ENCODE results near the gene VCPKMT. TPM values are rescaled to one million over a fixed set of nuclear protein-coding genes. Genes with fewer than 3 reads are reported as not detected.

The VCPKMT gene
- total RNA-seq, 3 donors from 2014 or later (not counting 1 experiment from before 2014, with no cell fraction given), result 19.4 to 23.9 (median 21.8) TPM

- H3K27me3 Mint-ChIP-seq (ENCODE audit: low read depth in 2 of 2), result no peaks in the 10 kb centered on the region
- peak overlapping the region; percentile 13 for H3K4me3 Mint-ChIP-seq
- no peaks in the 10 kb centered on the region for H3K9me3 Mint-ChIP-seq
- Histone ChIP-seq H3K27ac (ENCODE audit: low read length) (peak overlapping the region; percentile 53), H3K4me3 (ENCODE audit: low read length) (no peak overlapping the region), H3K27me3 (ENCODE audit: control insufficient read depth, insufficient read depth, low read length) (no peaks in the 10 kb centered on the region), H3K9me3 (ENCODE audit: control insufficient read depth, insufficient read depth, low read length) (no peaks in the 10 kb centered on the region), H3K36me3 (ENCODE audit: control insufficient read depth, insufficient read depth, low read length) (peaks cover 51% of the 10 kb centered on the region), H3K4me1 (ENCODE audit: control insufficient read depth, insufficient read depth, low read length) (peaks cover 8% of the 10 kb centered on the region)
- DNase-seq (peak in 1 of 2 donors; percentile 36), ATAC-seq (no peak)
- 61% methylated on average over 2 of the region's 4 CpGs for WGBS (ENCODE audit: insufficient coverage)
- H3K27ac Mint-ChIP-seq, result peak overlapping the region; percentile 33 to 66
- intact Hi-C loops (cut with micrococcal nuclease), result no loop called here
- H3K36me3 Mint-ChIP-seq, result peaks cover 5% of the 10 kb centered on the region
- peaks cover 14% of the 10 kb centered on the region in 2 donors for H3K4me1 Mint-ChIP-seq
- no peak for TF ChIP-seq CTCF (IDR thresholded peaks at IDR 0.05)
These were observed 2.9 kb downstream of the VCPKMT start for GRCh38 chr14:50113381-50114035.

GRCh38 chr14:50110323-50111037 is 5.9 kb downstream of the VCPKMT start:
- intact Hi-C loops (cut with micrococcal nuclease), result no loop called here
- DNase-seq (no peak), ATAC-seq (no peak)
- H3K27me3 Mint-ChIP-seq (ENCODE audit: low read depth in 2 of 2), result no peaks in the 10 kb centered on the region
- Histone ChIP-seq H3K27me3 (ENCODE audit: control insufficient read depth, insufficient read depth, low read length) (no peaks in the 10 kb centered on the region), H3K36me3 (ENCODE audit: control insufficient read depth, insufficient read depth, low read length) (peaks cover 59% of the 10 kb centered on the region), H3K4me1 (ENCODE audit: control insufficient read depth, insufficient read depth, low read length) (peaks cover 5% of the 10 kb centered on the region), H3K4me3 (ENCODE audit: low read length) (no peak overlapping the region), H3K9me3 (ENCODE audit: control insufficient read depth, insufficient read depth, low read length) (no peaks in the 10 kb centered on the region), H3K27ac (ENCODE audit: low read length) (no peak overlapping the region)
- H3K4me3 Mint-ChIP-seq, result no peak overlapping the region
- H3K36me3 Mint-ChIP-seq, result peaks cover 5% of the 10 kb centered on the region
- H3K9me3 Mint-ChIP-seq, result no peaks in the 10 kb centered on the region
- no peak for TF ChIP-seq CTCF (IDR thresholded peaks at IDR 0.05)
- H3K27ac Mint-ChIP-seq, result no peak overlapping the region
- peaks cover 2 to 3% of the 10 kb centered on the region in 2 donors for H3K4me1 Mint-ChIP-seq
- 89% methylated on average over 3 of the region's 4 CpGs for WGBS (ENCODE audit: insufficient coverage)

DNA sequence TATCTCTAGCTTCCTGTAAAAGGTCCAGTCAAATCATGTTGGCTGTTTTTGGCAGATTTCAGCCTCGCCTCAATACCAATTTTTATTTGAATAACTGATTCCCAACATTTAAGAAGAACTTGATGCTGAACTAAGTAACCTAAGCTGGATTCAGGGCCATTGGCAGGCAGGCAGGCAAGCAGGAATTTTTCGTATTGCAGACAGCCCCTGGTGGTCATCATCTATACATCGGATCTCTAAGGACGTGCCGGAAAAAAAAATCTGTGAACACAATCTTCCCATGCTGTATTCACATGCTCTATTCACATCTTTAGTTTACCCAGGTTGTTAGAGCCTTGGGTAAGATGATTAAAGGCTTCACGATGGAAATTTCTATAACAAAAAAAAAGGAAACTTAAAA is 7.0 kb downstream of the VCPKMT start:
- TF ChIP-seq CTCF (IDR thresholded peaks at IDR 0.05), result no peak
- Histone ChIP-seq H3K9me3 (ENCODE audit: control insufficient read depth, insufficient read depth, low read length) (no peaks in the 10 kb centered on the region), H3K27me3 (ENCODE audit: control insufficient read depth, insufficient read depth, low read length) (no peaks in the 10 kb centered on the region), H3K4me3 (ENCODE audit: low read length) (no peak overlapping the region), H3K27ac (ENCODE audit: low read length) (no peak overlapping the region), H3K4me1 (ENCODE audit: control insufficient read depth, insufficient read depth, low read length) (no peaks in the 10 kb centered on the region), H3K36me3 (ENCODE audit: control insufficient read depth, insufficient read depth, low read length) (peaks cover 55% of the 10 kb centered on the region)
- intact Hi-C loops (cut with micrococcal nuclease), result no loop called here
- H3K4me3 Mint-ChIP-seq, result no peak overlapping the region
- H3K27ac Mint-ChIP-seq, result no peak overlapping the region
- 96% methylated on average over 3 of the region's 6 CpGs for WGBS (ENCODE audit: insufficient coverage)
- H3K4me1 Mint-ChIP-seq, result no peaks in the 10 kb centered on the region
- DNase-seq, result no peak
- H3K36me3 Mint-ChIP-seq, result peaks cover 5% of the 10 kb centered on the region
- H3K27me3 Mint-ChIP-seq (ENCODE audit: low read depth in 2 of 2), result no peaks in the 10 kb centered on the region
- no peak for ATAC-seq
- H3K9me3 Mint-ChIP-seq, result no peaks in the 10 kb centered on the region
